ENCODE data around the gene OLFML1.

DNA sequence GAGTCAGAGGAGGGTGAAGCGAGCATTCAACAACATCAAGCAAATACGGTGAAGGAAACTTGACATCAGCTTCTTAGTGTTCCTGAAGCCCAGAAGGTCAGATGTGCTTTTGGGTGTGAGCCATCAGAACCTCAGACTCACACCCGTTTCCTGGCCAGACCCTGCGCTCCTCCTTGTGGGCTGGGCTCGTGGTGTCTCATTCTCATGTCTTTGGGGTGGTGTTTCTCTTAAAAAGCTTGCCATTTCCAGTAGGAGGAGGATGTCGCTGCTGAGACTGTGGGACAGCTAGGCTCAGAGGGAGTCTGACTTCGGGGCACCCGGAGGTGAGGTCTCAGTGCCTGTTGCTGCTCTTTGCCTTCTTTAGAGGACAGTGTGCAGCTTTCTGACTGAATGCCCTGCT is 52.7 kb downstream of the OLFML1 start:
- no peak; the same call in 1 of the 2 replicates for TF ChIP-seq CTCF (conservative IDR thresholded peaks at IDR 0.05)
- TF ChIP-seq ZFX (IDR thresholded peaks at IDR 0.05): no peak

Data from C4-2B (cell line).